ENCODE results near the gene C20orf141. TPM values are rescaled to one million over a fixed set of nuclear protein-coding genes. Genes with fewer than 3 reads are reported as not detected.

The C20orf141 gene
- total RNA-seq, 3 donors from 2014 or later (not counting 1 experiment from before 2014, with no cell fraction given), result not detected

DNA sequence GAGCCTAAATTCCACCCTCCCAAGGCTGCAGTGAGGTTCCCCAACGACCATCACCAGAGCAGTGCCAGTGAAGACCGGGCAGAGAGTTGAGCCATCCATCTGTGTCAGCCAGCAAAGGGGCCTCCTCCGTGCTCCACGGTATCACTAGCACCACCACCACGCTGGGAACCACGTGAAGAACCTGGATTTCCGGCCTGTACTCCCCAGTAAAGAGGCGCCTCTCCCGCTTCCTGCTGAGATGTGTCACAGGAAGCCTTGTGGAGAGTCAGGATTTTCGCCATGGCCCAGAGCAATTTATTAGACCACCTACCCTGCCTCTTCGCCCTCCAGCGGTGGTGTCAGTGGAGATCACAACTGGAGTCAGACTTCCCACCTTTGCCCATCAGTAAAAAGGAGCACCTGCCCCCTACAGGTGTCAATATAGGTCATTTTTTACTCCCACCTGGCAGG lies 43.1 kb upstream of the C20orf141 start:
- Mint-ChIP-seq H3K4me3 (peak overlapping the region; percentile 56), H3K36me3 (no peaks in the 10 kb centered on the region)
- peak; percentile 60 to 80 (median 68) for ATAC-seq

DNA sequence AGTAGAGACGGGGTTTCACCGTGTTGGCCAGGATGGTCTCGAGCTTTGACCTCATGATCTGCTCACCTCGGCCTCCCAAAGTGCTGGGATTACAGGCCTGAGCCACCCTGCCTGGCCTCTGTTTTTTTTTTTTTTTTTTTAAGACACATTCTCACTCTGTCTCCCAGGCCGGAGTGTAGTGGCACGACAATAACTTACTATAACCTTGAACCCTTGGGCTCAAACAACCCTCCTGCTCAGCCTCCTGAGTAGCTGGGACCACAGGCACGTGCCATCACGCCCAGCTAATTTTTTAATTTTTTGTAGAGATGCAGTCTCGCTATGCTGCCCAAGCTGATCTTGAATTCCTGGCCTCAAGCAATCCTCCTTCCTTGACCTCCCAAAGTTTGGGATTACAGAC lies 41.0 kb upstream of the C20orf141 start:
- Histone ChIP-seq H3K36me3 (ENCODE audit: control insufficient read depth, insufficient read depth, low read length) (no peaks in the 10 kb centered on the region), H3K4me1 (ENCODE audit: control insufficient read depth, insufficient read depth, low read length) (peaks cover 16% of the 10 kb centered on the region), H3K27me3 (ENCODE audit: control insufficient read depth, insufficient read depth, low read length) (no peaks in the 10 kb centered on the region), H3K9me3 (ENCODE audit: control insufficient read depth, insufficient read depth, low read length) (no peaks in the 10 kb centered on the region), H3K27ac (ENCODE audit: low read length) (no peak overlapping the region), H3K4me3 (ENCODE audit: low read length) (no peak overlapping the region)
- WGBS (ENCODE audit: insufficient coverage), result 86% methylated on average over 8 of the region's 9 CpGs
- Mint-ChIP-seq H3K27ac (no peak overlapping the region), H3K4me3 (no peak overlapping the region), H3K4me1 (peaks cover 13 to 14% of the 10 kb centered on the region in 2 donors), H3K36me3 (no peaks in the 10 kb centered on the region), H3K9me3 (no peaks in the 10 kb centered on the region), H3K27me3 (ENCODE audit: low read depth in 2 of 2) (no peaks in the 10 kb centered on the region)
- no peak for ATAC-seq
- TF ChIP-seq, protein P1, sequence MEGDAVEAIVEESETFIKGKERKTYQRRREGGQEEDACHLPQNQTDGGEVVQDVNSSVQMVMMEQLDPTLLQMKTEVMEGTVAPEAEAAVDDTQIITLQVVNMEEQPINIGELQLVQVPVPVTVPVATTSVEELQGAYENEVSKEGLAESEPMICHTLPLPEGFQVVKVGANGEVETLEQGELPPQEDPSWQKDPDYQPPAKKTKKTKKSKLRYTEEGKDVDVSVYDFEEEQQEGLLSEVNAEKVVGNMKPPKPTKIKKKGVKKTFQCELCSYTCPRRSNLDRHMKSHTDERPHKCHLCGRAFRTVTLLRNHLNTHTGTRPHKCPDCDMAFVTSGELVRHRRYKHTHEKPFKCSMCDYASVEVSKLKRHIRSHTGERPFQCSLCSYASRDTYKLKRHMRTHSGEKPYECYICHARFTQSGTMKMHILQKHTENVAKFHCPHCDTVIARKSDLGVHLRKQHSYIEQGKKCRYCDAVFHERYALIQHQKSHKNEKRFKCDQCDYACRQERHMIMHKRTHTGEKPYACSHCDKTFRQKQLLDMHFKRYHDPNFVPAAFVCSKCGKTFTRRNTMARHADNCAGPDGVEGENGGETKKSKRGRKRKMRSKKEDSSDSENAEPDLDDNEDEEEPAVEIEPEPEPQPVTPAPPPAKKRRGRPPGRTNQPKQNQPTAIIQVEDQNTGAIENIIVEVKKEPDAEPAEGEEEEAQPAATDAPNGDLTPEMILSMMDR (IDR thresholded peaks at IDR 0.05), result no peak
- DNase-seq, result no peak
- intact Hi-C loops (cut with micrococcal nuclease), result no loop called here

More for the DNA sequence above, 43.1 kb upstream of the C20orf141 start:
- Histone ChIP-seq H3K36me3 (ENCODE audit: control insufficient read depth, insufficient read depth, low read length) (no peaks in the 10 kb centered on the region), H3K4me3 (ENCODE audit: low read length) (no peak overlapping the region), H3K27ac (ENCODE audit: low read length) (no peak overlapping the region), H3K27me3 (ENCODE audit: control insufficient read depth, insufficient read depth, low read length) (peaks cover 3% of the 10 kb centered on the region), H3K4me1 (ENCODE audit: control insufficient read depth, insufficient read depth, low read length) (peaks cover 16% of the 10 kb centered on the region), H3K9me3 (ENCODE audit: control insufficient read depth, insufficient read depth, low read length) (no peaks in the 10 kb centered on the region)
- intact Hi-C loops (cut with micrococcal nuclease), result no loop called here
- Mint-ChIP-seq H3K27ac (peak overlapping the region in 1 of 2 donors; percentile 36), H3K4me1 (peaks cover 13 to 14% of the 10 kb centered on the region in 2 donors), H3K27me3 (ENCODE audit: low read depth in 2 of 2) (peaks cover 6 to 10% of the 10 kb centered on the region in 2 donors), H3K9me3 (no peaks in the 10 kb centered on the region)
- no peak for DNase-seq
- TF ChIP-seq, protein P1 (IDR thresholded peaks at IDR 0.05), result no peak
- 29% methylated on average over 12 of the region's 12 CpGs for WGBS (ENCODE audit: insufficient coverage)

- no peak for DNase-seq
- Histone ChIP-seq H3K27me3 (ENCODE audit: control insufficient read depth, insufficient read depth, low read length) (no peaks in the 10 kb centered on the region), H3K9me3 (ENCODE audit: control insufficient read depth, insufficient read depth, low read length) (no peaks in the 10 kb centered on the region), H3K4me3 (ENCODE audit: low read length) (no peak overlapping the region), H3K27ac (ENCODE audit: low read length) (no peak overlapping the region), H3K36me3 (ENCODE audit: control insufficient read depth, insufficient read depth, low read length) (no peaks in the 10 kb centered on the region), H3K4me1 (ENCODE audit: control insufficient read depth, insufficient read depth, low read length) (peaks cover 16% of the 10 kb centered on the region)
- peaks cover 0 to 4% of the 10 kb centered on the region in 2 donors for H3K27me3 Mint-ChIP-seq (ENCODE audit: low read depth in 2 of 2)
- H3K4me3 Mint-ChIP-seq, result no peak overlapping the region
- TF ChIP-seq, protein P1 (IDR thresholded peaks at IDR 0.05), result no peak
- no peak overlapping the region for H3K27ac Mint-ChIP-seq
- peaks cover 13 to 14% of the 10 kb centered on the region in 2 donors for H3K4me1 Mint-ChIP-seq
- H3K9me3 Mint-ChIP-seq, result no peaks in the 10 kb centered on the region
- intact Hi-C loops (cut with micrococcal nuclease), result no loop called here
- H3K36me3 Mint-ChIP-seq, result no peaks in the 10 kb centered on the region
- WGBS (ENCODE audit: insufficient coverage), result 93% methylated on average over 3 of the region's 3 CpGs
- ATAC-seq, result no peak
Observed at GRCh38 chr20:2775139-2775538, 39.6 kb upstream of the C20orf141 start.

Data from natural killer cell (primary cell).